Measurements from ENCODE around the gene CHPF2. TPM values are rescaled to one million over a fixed set of nuclear protein-coding genes. Genes with fewer than 3 reads are reported as not detected.

Gene CHPF2
- total RNA-seq, 1 donor from 2014 or later, result 84.7 TPM

DNA sequence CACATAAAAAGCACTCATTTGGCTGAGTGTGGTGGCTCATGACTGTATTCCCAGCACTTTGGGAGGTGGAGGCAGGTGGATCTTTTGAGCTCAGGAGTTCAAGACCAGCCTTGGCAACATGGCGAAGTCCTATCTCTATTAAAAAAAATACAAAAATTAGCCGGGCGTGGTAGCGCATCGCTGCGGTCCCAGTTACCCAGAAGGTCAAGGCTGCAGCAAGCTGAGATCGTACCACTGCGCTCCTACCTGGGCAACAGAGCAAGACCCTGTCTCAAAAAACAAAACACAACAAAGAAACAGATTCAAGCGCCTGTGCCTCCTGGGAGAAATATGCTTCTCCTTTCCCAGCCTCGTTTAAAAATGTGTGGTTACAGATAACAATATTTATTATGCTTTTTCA lies 3.0 kb upstream of the CHPF2 start:
- DNase-seq (ENCODE audit: low read depth) (no peak), FAIRE-seq (no peak)
- Histone ChIP-seq H3K79me2 (ENCODE audit: insufficient read depth, low read length) (peaks cover 49% of the 10 kb centered on the region), H3K36me3 (ENCODE audit: insufficient read depth, low read length) (peaks cover 8% of the 10 kb centered on the region), H4K20me1 (ENCODE audit: insufficient read depth, low read length) (peaks cover 34% of the 10 kb centered on the region), H3K4me1 (ENCODE audit: insufficient read depth, low read length) (peaks cover 32% of the 10 kb centered on the region), H3K4me3 (ENCODE audit: insufficient read depth, low read depth, low read length) (no peak overlapping the region), H3K9ac (ENCODE audit: low read length) (no peak overlapping the region), H3K27me3 (ENCODE audit: insufficient read depth, low read length) (no peaks in the 10 kb centered on the region), H3K27ac (ENCODE audit: low read depth, low read length) (no peak overlapping the region), H2AFZ (ENCODE audit: low read depth, low read length) (no peak overlapping the region), H3K9me3 (ENCODE audit: insufficient read depth, low read depth, low read length) (no peaks in the 10 kb centered on the region), H3K4me2 (ENCODE audit: low read length) (no peak overlapping the region)
- H3K4me1 Mint-ChIP-seq (ENCODE audit: low read depth, unreplicated experiment), result peaks cover 24% of the 10 kb centered on the region
- no peak overlapping the region for H3K27ac Mint-ChIP-seq (ENCODE audit: unreplicated experiment)
- no peaks in the 10 kb centered on the region for H3K27me3 Mint-ChIP-seq (ENCODE audit: low read depth, unreplicated experiment)
- no peaks in the 10 kb centered on the region for H3K9me3 Mint-ChIP-seq (ENCODE audit: unreplicated experiment)
- TF ChIP-seq CTCF (IDR thresholded peaks at IDR 0.05; ENCODE audit: insufficient read depth, low read depth, low read length), result no peak
- no peak for TF ChIP-seq EZH2 (IDR thresholded peaks at IDR 0.05; ENCODE audit: insufficient read depth, low read length)
- H3K4me3 Mint-ChIP-seq (ENCODE audit: unreplicated experiment), result no peak overlapping the region
- H3K36me3 Mint-ChIP-seq (ENCODE audit: low read depth, unreplicated experiment), result peaks cover 6% of the 10 kb centered on the region

GRCh38 chr7:151231080-151231479 lies 1.2 kb upstream of the CHPF2 start:
- H3K36me3 Mint-ChIP-seq (ENCODE audit: low read depth, unreplicated experiment), result peaks cover 6% of the 10 kb centered on the region
- no peaks in the 10 kb centered on the region for H3K27me3 Mint-ChIP-seq (ENCODE audit: low read depth, unreplicated experiment)
- Histone ChIP-seq H3K27ac (ENCODE audit: low read depth, low read length) (no peak overlapping the region), H3K9ac (ENCODE audit: low read length) (no peak overlapping the region), H2AFZ (ENCODE audit: low read depth, low read length) (no peak overlapping the region), H3K4me1 (ENCODE audit: insufficient read depth, low read length) (peaks cover 32% of the 10 kb centered on the region), H3K4me2 (ENCODE audit: low read length) (peak overlapping the region; percentile 94), H3K9me3 (ENCODE audit: insufficient read depth, low read depth, low read length) (no peaks in the 10 kb centered on the region), H3K79me2 (ENCODE audit: insufficient read depth, low read length) (peaks cover 50% of the 10 kb centered on the region), H3K36me3 (ENCODE audit: insufficient read depth, low read length) (peaks cover 6% of the 10 kb centered on the region), H3K27me3 (ENCODE audit: insufficient read depth, low read length) (no peaks in the 10 kb centered on the region), H3K4me3 (ENCODE audit: insufficient read depth, low read depth, low read length) (no peak overlapping the region), H4K20me1 (ENCODE audit: insufficient read depth, low read length) (peaks cover 34% of the 10 kb centered on the region)
- FAIRE-seq (no peak), DNase-seq (ENCODE audit: low read depth) (no peak)
- no peak overlapping the region for H3K27ac Mint-ChIP-seq (ENCODE audit: unreplicated experiment)
- H3K4me3 Mint-ChIP-seq (ENCODE audit: unreplicated experiment), result peak overlapping the region; percentile 96
- no peak for TF ChIP-seq CTCF (IDR thresholded peaks at IDR 0.05; ENCODE audit: insufficient read depth, low read depth, low read length)
- TF ChIP-seq EZH2 (IDR thresholded peaks at IDR 0.05; ENCODE audit: insufficient read depth, low read length), result no peak
- no peaks in the 10 kb centered on the region for H3K9me3 Mint-ChIP-seq (ENCODE audit: unreplicated experiment)
- peaks cover 22% of the 10 kb centered on the region for H3K4me1 Mint-ChIP-seq (ENCODE audit: low read depth, unreplicated experiment)

DNA sequence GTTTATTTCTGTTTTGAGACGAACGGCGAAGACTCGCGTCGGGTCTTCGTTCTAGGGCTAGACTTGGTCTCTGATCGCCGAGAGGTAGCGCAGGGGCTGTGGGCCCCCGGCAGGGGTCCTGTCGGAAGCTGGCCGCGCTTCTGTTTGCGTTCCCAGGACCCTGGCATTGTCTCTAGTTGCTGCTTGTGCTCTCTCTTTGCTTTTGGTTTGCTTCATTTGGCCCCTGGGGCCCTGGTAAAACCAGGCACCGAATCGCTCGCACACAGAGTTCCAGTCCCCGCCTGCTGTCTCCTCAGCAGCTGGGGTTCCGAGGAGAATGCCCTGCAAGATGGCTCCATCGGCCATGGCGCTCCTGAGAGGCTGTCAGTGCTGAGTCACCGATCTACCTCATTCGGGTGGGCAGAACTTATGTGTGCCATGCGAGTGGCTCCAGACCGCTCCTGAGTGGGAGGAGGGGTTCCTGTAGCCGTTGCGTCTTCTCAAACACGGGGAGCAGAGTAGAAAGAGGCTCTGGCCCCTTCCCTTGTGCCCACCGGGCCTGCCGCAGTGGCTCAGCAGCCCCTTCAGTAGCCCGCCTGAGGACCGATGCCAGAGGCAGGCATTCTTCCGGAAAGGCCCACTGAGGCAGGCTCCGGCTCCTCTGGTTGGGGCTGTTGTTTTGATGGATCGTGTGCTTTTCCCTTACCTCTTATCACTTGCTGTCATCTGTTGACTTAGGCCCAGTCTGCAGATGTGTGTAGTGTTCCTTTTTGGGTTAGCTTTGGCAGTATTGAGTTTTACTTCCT lies 826 bp downstream of the CHPF2 start:
- FAIRE-seq (no peak), DNase-seq (ENCODE audit: low read depth) (peak; percentile 79)
- peaks cover 23% of the 10 kb centered on the region for H3K4me1 Mint-ChIP-seq (ENCODE audit: low read depth, unreplicated experiment)
- Histone ChIP-seq H3K9ac (ENCODE audit: low read length) (peak overlapping the region; percentile 97), H3K79me2 (ENCODE audit: insufficient read depth, low read length) (peaks cover 63% of the 10 kb centered on the region), H3K4me1 (ENCODE audit: insufficient read depth, low read length) (peaks cover 22% of the 10 kb centered on the region), H3K27ac (ENCODE audit: low read depth, low read length) (peak overlapping the region; percentile 95), H3K9me3 (ENCODE audit: insufficient read depth, low read depth, low read length) (no peaks in the 10 kb centered on the region), H3K27me3 (ENCODE audit: insufficient read depth, low read length) (no peaks in the 10 kb centered on the region), H3K4me2 (ENCODE audit: low read length) (peak overlapping the region; percentile 94), H3K36me3 (ENCODE audit: insufficient read depth, low read length) (peaks cover 16% of the 10 kb centered on the region), H4K20me1 (ENCODE audit: insufficient read depth, low read length) (peaks cover 51% of the 10 kb centered on the region), H3K4me3 (ENCODE audit: insufficient read depth, low read depth, low read length) (peak overlapping the region; percentile 93), H2AFZ (ENCODE audit: low read depth, low read length) (peak overlapping the region; percentile 29)
- H3K9me3 Mint-ChIP-seq (ENCODE audit: unreplicated experiment), result no peaks in the 10 kb centered on the region
- TF ChIP-seq EZH2 (IDR thresholded peaks at IDR 0.05; ENCODE audit: insufficient read depth, low read length), result no peak
- no peak for TF ChIP-seq CTCF (IDR thresholded peaks at IDR 0.05; ENCODE audit: insufficient read depth, low read depth, low read length)
- no peaks in the 10 kb centered on the region for H3K27me3 Mint-ChIP-seq (ENCODE audit: low read depth, unreplicated experiment)
- peak overlapping the region; percentile 100 for H3K27ac Mint-ChIP-seq (ENCODE audit: unreplicated experiment)
- H3K36me3 Mint-ChIP-seq (ENCODE audit: low read depth, unreplicated experiment), result peaks cover 10% of the 10 kb centered on the region
- peak overlapping the region; percentile 100 for H3K4me3 Mint-ChIP-seq (ENCODE audit: unreplicated experiment)
